HEK293 (cell line): ENCODE results near the gene TTLL12.

Source experiments
- CTCF ChIP-seq: fragments of 450-650 bp; formaldehyde crosslinking; IDR thresholded peaks from 2 replicates; pipeline ENCODE4 v1.5.1; 2016; ENCODE audit warnings: missing biosample characterization, missing genetic modification characterization
- REST ChIP-seq: fragments of 450-650 bp; formaldehyde crosslinking; IDR thresholded peaks from 2 replicates; pipeline ENCODE4 v1.5.1; 2016; ENCODE audit warnings: missing biosample characterization, missing genetic modification characterization
- SP3 ChIP-seq: fragments of 450-650 bp; formaldehyde crosslinking; IDR thresholded peaks from 2 replicates; pipeline ENCODE4 v1.5.1; 2016; ENCODE audit warnings: missing biosample characterization, missing genetic modification characterization
- YY1 ChIP-seq: fragments of 450-650 bp; formaldehyde crosslinking; IDR thresholded peaks from 2 replicates; pipeline ENCODE4 v1.5.1; 2018; ENCODE audit warnings: missing biosample characterization, missing genetic modification characterization
- ZNF132 ChIP-seq: fragments of 450-650 bp; formaldehyde crosslinking; IDR thresholded peaks from 2 replicates; pipeline ENCODE4 v1.5.1; 2017; ENCODE audit warnings: missing biosample characterization, missing genetic modification characterization, borderline replicate concordance
- ZNF335 ChIP-seq: fragments of 450-650 bp; formaldehyde crosslinking; conservative IDR thresholded peaks from 2 replicates; pipeline ENCODE4 v1.5.1; 2016; ENCODE audit warnings: missing biosample characterization, missing genetic modification characterization
- ZNF626 ChIP-seq: fragments of 450-650 bp; sonication (Bioruptor Pico); formaldehyde crosslinking; IDR thresholded peaks from 2 replicates; pipeline ENCODE4 v1.5.1; 2018; ENCODE audit warnings: missing biosample characterization, missing genetic modification characterization, inconsistent platforms
- ZNF654 ChIP-seq: fragments of 450-650 bp; formaldehyde crosslinking; IDR thresholded peaks from 2 replicates; pipeline ENCODE4 v1.5.1; 2016; ENCODE audit warnings: low read depth, missing biosample characterization, missing genetic modification characterization

GRCh38 chr22:43191831-43192230 lies 4.9 kb upstream of the TTLL12 start:
- TF ChIP-seq SP3 (tag by site-specific recombination) (no peak), CTCF (tag by site-specific recombination) (no peak), ZNF626 (no peak), REST (tag by site-specific recombination) (no peak), ZNF654 (tag by site-specific recombination) (no peak), ZNF335 (tag by site-specific recombination) (no peak), ZNF132 (tag by site-specific recombination) (no peak), YY1 (tag by site-specific recombination) (no peak)
